Left lobe of liver (tissue), 2 donors: Measurements from ENCODE around the gene B4GALT2. TPM values are rescaled to one million over a fixed set of nuclear protein-coding genes. Genes with fewer than 3 reads are reported as not detected.

Experiments
- ATAC-seq: fragments of 200-7000 bp; cut with Tn5 transposase; one replicate; pipeline ENCODE4 v1.9.1; 2020; ENCODE audit warnings: mild to moderate bottlenecking, moderate library complexity
- DNase-seq: peaks from one replicate; pipeline ENCODE4 v3.0.0-alpha.2; 2020; ENCODE audit warnings: low spot score
- total RNA-seq: library from RNA; stranded (reverse); gene quantifications from one replicate; pipeline ENCODE4 v1.2.1, GENCODE V29; 2021
- donor health status: DM: no; HTN: no; CAD: no; lungs with moderate emphysema.
- donor health status: DM: no; HTN: yes; CAD: no.

The B4GALT2 gene
- 20.6 TPM for total RNA-seq

- DNase-seq, result peak; percentile 63
- ATAC-seq, result peak; percentile 42
Measured at GRCh38 chr1:43978551-43979260, at the start of gene B4GALT2. B4GALT2 (plus strand) TSS chr1:43979210; CDS start chr1:43981161, 1,951 bp downstream.

GRCh38 chr1:43930168-43930948, 48.7 kb upstream of the B4GALT2 start:
- peak; percentile 52 for ATAC-seq
- DNase-seq, result no peak

- ATAC-seq, result no peak
Measured at GRCh38 chr1:43930949-43931275, 48.1 kb upstream of the B4GALT2 start.

GRCh38 chr1:43931711-43932660, 47.0 kb upstream of the B4GALT2 start:
- no peak for ATAC-seq

More at GRCh38 chr1:43930949-43931275, 48.1 kb upstream of the B4GALT2 start:
- DNase-seq, result no peak

GRCh38 chr1:43932786-43933385, 46.1 kb upstream of the B4GALT2 start:
- no peak for DNase-seq
- ATAC-seq, result no peak

More at GRCh38 chr1:43931711-43932660, 47.0 kb upstream of the B4GALT2 start:
- DNase-seq, result no peak

GRCh38 chr1:43933386-43934100, 45.5 kb upstream of the B4GALT2 start, which contains the start of gene ARTN:
ARTN (plus strand) TSS chr1:43933801; CDS start chr1:43935657, 1,856 bp downstream.
- no peak for DNase-seq
- peak; percentile 43 for ATAC-seq

GRCh38 chr1:43934101-43934985, 44.7 kb upstream of the B4GALT2 start:
- DNase-seq (peak; percentile 66), ATAC-seq (peak; percentile 79)

- ATAC-seq (no peak), DNase-seq (no peak)
Measured at GRCh38 chr1:43934986-43935324, 44.1 kb upstream of the B4GALT2 start.

- no peak for ATAC-seq
- DNase-seq, result no peak
Measured at GRCh38 chr1:43935711-43936427, 43.1 kb upstream of the B4GALT2 start.

- DNase-seq, result no peak
Measured at GRCh38 chr1:43936431-43937151, 42.4 kb upstream of the B4GALT2 start.

GRCh38 chr1:43937179-43937865, 41.7 kb upstream of the B4GALT2 start:
- ATAC-seq, result no peak

More at GRCh38 chr1:43936431-43937151, 42.4 kb upstream of the B4GALT2 start:
- ATAC-seq, result peak; percentile 54

GRCh38 chr1:43938383-43938782, 40.6 kb upstream of the B4GALT2 start:
- DNase-seq (no peak), ATAC-seq (no peak)

More at GRCh38 chr1:43937179-43937865, 41.7 kb upstream of the B4GALT2 start:
- DNase-seq, result no peak

GRCh38 chr1:43938892-43939587, 40.0 kb upstream of the B4GALT2 start:
- ATAC-seq (no peak), DNase-seq (no peak)

GRCh38 chr1:43942411-43942810, 36.6 kb upstream of the B4GALT2 start:
- DNase-seq (no peak), ATAC-seq (no peak)

- DNase-seq (no peak), ATAC-seq (no peak)
Measured at GRCh38 chr1:43944860-43945259, 34.1 kb upstream of the B4GALT2 start.

- DNase-seq, result no peak
- ATAC-seq, result no peak
Measured at GRCh38 chr1:43945674-43946235, 33.3 kb upstream of the B4GALT2 start.
